Activated B cell treated with CpG ODN at 0.5 μM for 24 hours (primary cell): ENCODE results near the gene EPGN. TPM values are rescaled to one million over a fixed set of nuclear protein-coding genes. Genes with fewer than 3 reads are reported as not detected.
A peak's percentile ranks its signal among the peaks of the same experiment; 100 is the strongest.

ENCODE experiments used
- ATAC-seq: fragments of 200-7000 bp; cut with Tn5 transposase; one replicate; pipeline ENCODE4 v1.10.0; 2021; ENCODE audit warnings: low read depth, mild to moderate bottlenecking, moderate library complexity
- CTCF ChIA-PET: fragments of 350-600 bp; sonication (Branson Sonifier 250); formaldehyde crosslinking; loops from one replicate; lab custom pipeline; 2021; ENCODE audit warnings: antibody characterized with exemption; lab: Charles Lee
- POLR2A ChIA-PET: fragments of 350-600 bp; sonication (Branson Sonifier 250); formaldehyde crosslinking; loops from one replicate; lab custom pipeline; 2021; ENCODE audit warnings: antibody characterized with exemption; lab: Charles Lee
- DNase-seq: peaks from one replicate; pipeline ENCODE4 v3.0.0; 2022
- H3K27ac Mint-ChIP-seq: one replicate; pipeline ENCODE4 v1.8.0; 2020; ENCODE audit warnings: mixed read lengths
- H3K27me3 Mint-ChIP-seq: one replicate; pipeline ENCODE4 v1.8.0; 2021; ENCODE audit warnings: mixed read lengths
- H3K36me3 Mint-ChIP-seq: one replicate; pipeline ENCODE4 v1.8.0; 2021; ENCODE audit warnings: low read depth, mixed read lengths
- H3K4me1 Mint-ChIP-seq: one replicate; pipeline ENCODE4 v1.8.0; 2021; ENCODE audit warnings: mixed read lengths
- H3K4me3 Mint-ChIP-seq: one replicate; pipeline ENCODE4 v1.8.0; 2020; ENCODE audit warnings: mild to moderate bottlenecking, mixed read lengths
- H3K9me3 Mint-ChIP-seq: one replicate; pipeline ENCODE4 v1.8.0; 2020; ENCODE audit warnings: mixed read lengths
- CTCF ChIP-seq: fragments of 200-600 bp; IDR thresholded peaks from one replicate; pipeline ENCODE4 v1.8.0; 2022; ENCODE audit warnings: antibody characterized with exemption, mild to moderate bottlenecking
- intact Hi-C: fragments of 100-400 bp; cut with micrococcal nuclease; formaldehyde crosslinking; loops from one replicate; pipeline ENCODE4 v1.15.1; 2024
- total RNA-seq: library from RNA; stranded (reverse); gene quantifications from 2 replicates; pipeline ENCODE4 v1.2.3, GENCODE V29; 2022

EPGN gene
- total RNA-seq, 1 donor from 2014 or later, result not detected

GRCh38 chr4:74361671-74362070, 53.4 kb downstream of the EPGN start:
- intact Hi-C loops, result no loop called here
- CTCF ChIA-PET, result no interaction called here
- POLR2A ChIA-PET, result no interaction called here
- H3K27me3 Mint-ChIP-seq, result peaks cover 36% of the 10 kb centered on the region
- DNase-seq (no peak), ATAC-seq (no peak)
- no peaks in the 10 kb centered on the region for H3K36me3 Mint-ChIP-seq
- no peak for TF ChIP-seq CTCF
- peaks cover 15% of the 10 kb centered on the region for H3K4me1 Mint-ChIP-seq
- H3K4me3 Mint-ChIP-seq, result no peak overlapping the region
- no peaks in the 10 kb centered on the region for H3K9me3 Mint-ChIP-seq
- H3K27ac Mint-ChIP-seq, result no peak overlapping the region

DNA sequence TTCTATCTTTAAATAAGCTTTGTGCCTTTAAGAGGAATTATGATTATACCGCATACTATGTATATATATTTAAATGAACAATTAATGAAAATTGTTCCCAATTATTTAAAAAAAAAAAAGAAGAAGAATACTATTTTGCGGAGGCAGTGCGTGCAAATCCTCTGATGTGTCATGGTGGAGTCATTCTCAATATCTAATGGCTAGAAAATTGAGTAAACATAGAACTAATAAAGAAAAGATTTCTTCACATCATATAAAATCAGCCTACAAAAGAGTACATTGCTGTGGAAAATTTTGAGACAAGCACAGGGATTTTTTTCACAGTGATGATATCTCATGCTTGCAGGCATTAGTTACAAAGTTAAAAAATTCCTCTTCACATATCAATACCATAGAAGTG, 54.1 kb downstream of the EPGN start:
- Mint-ChIP-seq H3K27me3 (peaks cover 38% of the 10 kb centered on the region), H3K9me3 (no peaks in the 10 kb centered on the region), H3K4me1 (peaks cover 15% of the 10 kb centered on the region), H3K4me3 (no peak overlapping the region), H3K36me3 (no peaks in the 10 kb centered on the region), H3K27ac (no peak overlapping the region)
- CTCF ChIA-PET, result no interaction called here
- DNase-seq (no peak), ATAC-seq (no peak)
- intact Hi-C loops, result no loop called here
- TF ChIP-seq CTCF, result no peak
- POLR2A ChIA-PET, result no interaction called here

DNA sequence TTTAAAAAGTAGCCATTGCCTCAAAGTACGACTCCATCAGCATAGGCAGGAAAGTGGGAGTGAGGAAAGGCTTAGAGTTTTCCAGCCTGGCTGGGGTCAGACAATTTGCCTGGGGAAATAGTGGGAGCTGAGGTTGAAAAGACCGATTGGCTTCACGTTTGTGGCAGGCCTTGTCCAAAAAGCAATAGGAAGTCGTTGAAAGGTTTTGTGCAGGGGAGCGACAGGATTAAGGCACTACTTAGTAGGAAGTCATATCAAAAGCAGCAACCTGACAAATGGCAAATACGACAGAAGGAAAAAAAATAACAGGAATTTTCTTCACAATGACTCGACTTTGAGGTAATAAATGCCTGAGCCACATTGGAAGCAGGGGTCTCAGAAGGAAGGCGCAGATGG, 56.0 kb downstream of the EPGN start:
- no peak for TF ChIP-seq CTCF
- no peaks in the 10 kb centered on the region for H3K9me3 Mint-ChIP-seq
- H3K27me3 Mint-ChIP-seq, result peaks cover 39% of the 10 kb centered on the region
- no peaks in the 10 kb centered on the region for H3K36me3 Mint-ChIP-seq
- peaks cover 15% of the 10 kb centered on the region for H3K4me1 Mint-ChIP-seq
- DNase-seq (no peak), ATAC-seq (no peak)
- H3K4me3 Mint-ChIP-seq, result peak overlapping the region; percentile 71
- H3K27ac Mint-ChIP-seq, result no peak overlapping the region
- ChIA-PET POLR2A (no interaction called here), CTCF (no interaction called here)
- intact Hi-C loops, result no loop called here

DNA sequence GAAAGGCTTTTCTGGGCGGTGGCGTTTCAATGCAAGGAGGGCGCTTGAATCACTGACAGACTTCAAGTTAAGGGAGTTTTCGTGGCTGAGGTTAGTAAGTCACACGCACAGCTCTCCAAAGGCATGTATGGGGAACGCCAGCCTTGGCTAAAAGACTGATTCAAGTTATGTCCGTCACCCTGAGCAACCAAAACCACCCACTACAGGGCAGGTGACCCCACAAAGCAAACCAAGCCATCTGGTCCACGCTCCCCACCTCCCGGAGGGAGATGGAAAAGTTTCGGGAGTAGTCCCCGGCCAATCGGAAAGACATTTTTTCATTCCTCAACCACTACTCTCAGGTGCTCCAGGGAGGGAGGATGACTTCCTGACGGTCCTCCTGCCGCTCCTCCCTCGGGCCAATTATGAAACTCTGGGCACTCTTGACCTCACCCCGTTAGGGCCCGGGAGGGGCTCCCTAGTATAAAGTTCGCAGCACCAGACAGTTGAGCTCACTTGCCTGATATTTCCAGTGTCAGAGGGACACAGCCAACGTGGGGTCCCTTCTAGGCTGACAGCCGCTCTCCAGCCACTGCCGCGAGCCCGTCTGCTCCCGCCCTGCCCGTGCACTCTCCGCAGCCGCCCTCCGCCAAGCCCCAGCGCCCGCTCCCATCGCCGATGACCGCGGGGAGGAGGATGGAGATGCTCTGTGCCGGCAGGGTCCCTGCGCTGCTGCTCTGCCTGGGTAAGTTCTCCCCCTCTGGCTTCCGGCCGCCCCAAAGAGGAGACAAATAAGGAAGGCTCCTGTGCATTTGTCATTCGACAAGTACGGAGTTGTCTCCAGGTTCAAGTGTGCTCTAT, 56.6 kb downstream of the EPGN start, which contains the start of gene EREG:
EREG (plus strand) TSS at position 494 of the 840 bp plus-strand sequence; CDS start at position 658, 164 bp downstream.
- no peaks in the 10 kb centered on the region for H3K36me3 Mint-ChIP-seq
- no peaks in the 10 kb centered on the region for H3K9me3 Mint-ChIP-seq
- peak; percentile 50 for ATAC-seq
- H3K4me3 Mint-ChIP-seq, result peak within 1 kb of the TSS; percentile 71
- H3K4me1 Mint-ChIP-seq, result peaks cover 15% of the 10 kb centered on the region
- CTCF ChIA-PET, result no interaction called here
- intact Hi-C loops, result no loop called here
- peaks cover 40% of the 10 kb centered on the region for H3K27me3 Mint-ChIP-seq
- DNase-seq, result peak; percentile 25
- POLR2A ChIA-PET, result interaction anchor here (0.6 kb wide), 1 partner anchor 317 kb away, joined by 3 read pairs; no protein-coding TSS in a partner anchor
- H3K27ac Mint-ChIP-seq, result no peak within 1 kb of the TSS
- no peak for TF ChIP-seq CTCF

DNA sequence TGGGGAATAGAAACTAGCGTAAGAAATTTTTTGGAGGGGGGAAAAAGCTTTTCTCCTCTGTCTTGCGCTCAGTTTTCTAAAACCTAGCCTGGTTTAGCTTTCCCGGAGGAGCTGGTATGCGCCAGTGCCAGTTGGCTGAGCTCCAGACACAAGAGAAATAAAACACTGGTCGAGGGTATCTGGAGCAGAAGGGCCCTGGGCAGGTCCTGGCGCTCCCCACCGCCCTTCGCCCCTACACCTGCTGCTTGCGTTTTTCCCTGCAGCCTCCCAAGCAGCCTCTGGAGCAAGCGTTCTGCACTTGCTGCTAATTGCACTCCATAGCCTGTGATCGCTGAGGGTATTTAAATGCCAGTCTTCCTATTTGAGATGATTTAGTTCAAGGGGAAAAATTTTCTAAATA, 57.5 kb downstream of the EPGN start:
- CTCF ChIA-PET, result interaction anchor here (0.5 kb wide), 1 partner anchor 11 kb away, joined by 3 read pairs; no protein-coding TSS in a partner anchor
- no peak overlapping the region for H3K4me3 Mint-ChIP-seq
- H3K9me3 Mint-ChIP-seq, result no peaks in the 10 kb centered on the region
- DNase-seq (no peak), ATAC-seq (no peak)
- H3K4me1 Mint-ChIP-seq, result peaks cover 15% of the 10 kb centered on the region
- TF ChIP-seq CTCF, result no peak
- peaks cover 40% of the 10 kb centered on the region for H3K27me3 Mint-ChIP-seq
- no peaks in the 10 kb centered on the region for H3K36me3 Mint-ChIP-seq
- POLR2A ChIA-PET, result no interaction called here
- intact Hi-C loops, result no loop called here
- no peak overlapping the region for H3K27ac Mint-ChIP-seq

Other genes starting within 250 kb of the EPGN start
- gene CXCL2, start 209.3 kb upstream of the EPGN start, total RNA-seq, result 0.42 and 0.49 TPM in 2 replicates
- 12.0 and 14.3 TPM in 2 replicates for gene MTHFD2L, start 150.4 kb upstream of the EPGN start, total RNA-seq
- not detected in 2 replicates for gene EREG, start 56.7 kb downstream of the EPGN start, total RNA-seq
- gene AREG, start 136.7 kb downstream of the EPGN start, total RNA-seq, result 2.1 and 2.2 TPM in 2 replicates